NCI-H187 (cell line): ENCODE measurements around the gene USP15.
A peak's percentile ranks its signal among the peaks of the same experiment; 100 is the strongest.

Experiments used
- DNase-seq, 2 experiments: peaks; one replicate each; lab custom pipeline; 2025; lab: John Stamatoyannopoulos, UW

Gene USP15

GRCh38 chr12:62371661-62372060 lies 111.5 kb downstream of the USP15 start:
- DNase-seq = no peak

GRCh38 chr12:62372134-62372533 lies 111.9 kb downstream of the USP15 start:
- no peak for DNase-seq

- DNase-seq = no peak
Observed at GRCh38 chr12:62372825-62373224, 112.6 kb downstream of the USP15 start.

GRCh38 chr12:62375603-62376002 lies 115.4 kb downstream of the USP15 start:
- no peak for DNase-seq

- no peak for DNase-seq
Observed at GRCh38 chr12:62379026-62379722, 119.0 kb downstream of the USP15 start.

- DNase-seq = no peak
Observed at GRCh38 chr12:62379723-62380045, 119.5 kb downstream of the USP15 start.

- no peak for DNase-seq
Observed at GRCh38 chr12:62382526-62382925, 122.3 kb downstream of the USP15 start.

- no peak for DNase-seq
Observed at GRCh38 chr12:62396750-62397149, 136.5 kb downstream of the USP15 start.

GRCh38 chr12:62400135-62400534 lies 139.9 kb downstream of the USP15 start:
- no peak for DNase-seq

GRCh38 chr12:62401631-62402030 lies 141.4 kb downstream of the USP15 start:
- DNase-seq = no peak

GRCh38 chr12:62403031-62403430 lies 142.8 kb downstream of the USP15 start:
- no peak for DNase-seq

- DNase-seq = no peak
Observed at GRCh38 chr12:62407587-62407986, 147.4 kb downstream of the USP15 start.

- DNase-seq = no peak
Observed at GRCh38 chr12:62409068-62409467, 148.9 kb downstream of the USP15 start.

GRCh38 chr12:62414180-62414579 lies 154.0 kb downstream of the USP15 start:
- DNase-seq = no peak

- DNase-seq = no peak
Observed at GRCh38 chr12:62426089-62426488, 165.9 kb downstream of the USP15 start.

- DNase-seq = no peak
Observed at GRCh38 chr12:62429457-62429856, 169.3 kb downstream of the USP15 start.

- DNase-seq = no peak
Observed at GRCh38 chr12:62434494-62435302, 174.5 kb downstream of the USP15 start.

- DNase-seq = no peak
Observed at GRCh38 chr12:62435303-62436163, 175.3 kb downstream of the USP15 start.

GRCh38 chr12:62436164-62436503 lies 175.9 kb downstream of the USP15 start:
- no peak for DNase-seq

GRCh38 chr12:62438098-62438692 lies 178.0 kb downstream of the USP15 start:
- DNase-seq = peak; percentile 6 to 36

GRCh38 chr12:62446754-62447452 lies 186.7 kb downstream of the USP15 start:
- DNase-seq = no peak

- no peak for DNase-seq
Observed at GRCh38 chr12:62448436-62448835, 188.2 kb downstream of the USP15 start.
